ENCODE results near the gene SEPHS1. TPM values are rescaled to one million over a fixed set of nuclear protein-coding genes. Genes with fewer than 3 reads are reported as not detected.
"Not testable (repeated sequence)": the region's sequence is repeated elsewhere in the genome, so short reads cannot be mapped to it uniquely, and the experiment has no call there.

Gene SEPHS1
- total and polyA plus RNA-seq, 4 donors, result 53.3 to 101 (median 74.2) TPM

DNA sequence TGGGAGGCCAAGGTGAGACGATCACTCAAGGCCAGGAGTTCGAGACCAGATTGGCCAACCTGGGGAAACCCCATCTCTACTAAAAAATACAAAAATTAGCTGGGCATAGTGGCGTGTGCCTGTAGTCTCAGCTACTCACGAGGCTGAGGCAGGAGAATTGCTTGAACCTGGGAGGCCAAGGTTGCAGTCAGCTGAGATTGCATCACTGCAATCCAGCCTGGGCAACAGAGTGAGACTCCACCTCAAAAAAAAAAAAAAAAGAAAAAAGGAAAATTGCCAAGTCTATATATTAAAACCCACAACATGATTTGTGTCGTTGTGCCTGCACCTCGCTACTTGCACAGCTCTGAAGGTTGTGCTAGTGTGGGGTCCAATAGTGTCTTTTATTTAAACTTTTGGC, 65.7 kb downstream of the SEPHS1 start:
- H3K27me3 ChIP-seq (ENCODE audit: control insufficient read depth, insufficient read depth, low read length); H3K27ac ChIP-seq (ENCODE audit: low read depth, low read length); H3K4me3 ChIP-seq (ENCODE audit: low read depth, low read length); H3K9me3 ChIP-seq (ENCODE audit: control insufficient read depth, insufficient read depth, low read length); H3K4me1 ChIP-seq (ENCODE audit: control insufficient read depth, insufficient read depth, low read length); DNase-seq (ENCODE audit: low read depth in 4 of 6, low spot score in 6 of 6): not testable (repeated sequence)
- peaks cover 11% of the 10 kb centered on the region for H3K36me3 ChIP-seq (ENCODE audit: control insufficient read depth, insufficient read depth, low read length)
- 90% methylated on average over 2 of the region's 6 CpGs for WGBS (ENCODE audit: insufficient coverage)

- 55% methylated on average over 1 of the region's 4 CpGs for WGBS (ENCODE audit: insufficient coverage)
- H3K4me3 ChIP-seq (ENCODE audit: low read depth, low read length), result no peak overlapping the region
Measured at GRCh38 chr10:13276749-13277365, 71.2 kb downstream of the SEPHS1 start.

GRCh38 chr10:13276146-13276545, 71.9 kb downstream of the SEPHS1 start:
- 100% methylated on average over 1 of the region's 11 CpGs for WGBS (ENCODE audit: insufficient coverage)
- H3K36me3 ChIP-seq (ENCODE audit: control insufficient read depth, insufficient read depth, low read length); H3K27me3 ChIP-seq (ENCODE audit: control insufficient read depth, insufficient read depth, low read length); DNase-seq (ENCODE audit: low read depth in 4 of 6, low spot score in 6 of 6); H3K27ac ChIP-seq (ENCODE audit: low read depth, low read length); H3K9me3 ChIP-seq (ENCODE audit: control insufficient read depth, insufficient read depth, low read length); H3K4me3 ChIP-seq (ENCODE audit: low read depth, low read length): not testable (repeated sequence)
- peaks cover 16% of the 10 kb centered on the region for H3K4me1 ChIP-seq (ENCODE audit: control insufficient read depth, insufficient read depth, low read length)

More at GRCh38 chr10:13276749-13277365, 71.2 kb downstream of the SEPHS1 start:
- H3K4me1 ChIP-seq (ENCODE audit: control insufficient read depth, insufficient read depth, low read length), result peaks cover 10% of the 10 kb centered on the region
- H3K36me3 ChIP-seq (ENCODE audit: control insufficient read depth, insufficient read depth, low read length), result peaks cover 2% of the 10 kb centered on the region
- no peaks in the 10 kb centered on the region for H3K9me3 ChIP-seq (ENCODE audit: control insufficient read depth, insufficient read depth, low read length)
- no peaks in the 10 kb centered on the region for H3K27me3 ChIP-seq (ENCODE audit: control insufficient read depth, insufficient read depth, low read length)
- no peak overlapping the region for H3K27ac ChIP-seq (ENCODE audit: low read depth, low read length)
- peak in 3 of 6 donors; percentile 23 to 70 (median 52) for DNase-seq (ENCODE audit: low read depth in 4 of 6, low spot score in 6 of 6)

DNA sequence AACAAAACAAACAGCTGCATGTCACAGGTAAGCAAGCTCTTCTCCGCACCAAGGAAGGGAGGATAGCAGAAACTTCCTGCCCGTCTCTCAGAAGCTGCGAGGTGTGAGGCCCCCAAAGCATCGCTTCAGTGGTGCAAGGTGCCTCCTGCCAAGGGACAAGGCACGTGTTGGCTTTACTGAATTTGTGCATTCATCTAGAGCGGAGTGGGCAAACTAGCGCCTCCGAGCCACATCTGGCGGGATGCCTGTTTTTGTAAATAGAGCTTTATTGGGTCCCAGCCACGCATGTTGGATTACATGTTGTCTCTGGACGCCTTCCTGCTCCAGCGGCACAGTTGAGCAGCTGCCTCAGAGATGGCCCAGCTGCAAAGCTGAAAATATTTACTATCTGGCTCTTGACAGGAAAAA, 75.9 kb downstream of the SEPHS1 start:
- no peak overlapping the region for H3K4me3 ChIP-seq (ENCODE audit: low read depth, low read length)
- no peak overlapping the region for H3K27ac ChIP-seq (ENCODE audit: low read depth, low read length)
- WGBS (ENCODE audit: insufficient coverage), result 16% methylated on average over 12 of the region's 12 CpGs

DNA sequence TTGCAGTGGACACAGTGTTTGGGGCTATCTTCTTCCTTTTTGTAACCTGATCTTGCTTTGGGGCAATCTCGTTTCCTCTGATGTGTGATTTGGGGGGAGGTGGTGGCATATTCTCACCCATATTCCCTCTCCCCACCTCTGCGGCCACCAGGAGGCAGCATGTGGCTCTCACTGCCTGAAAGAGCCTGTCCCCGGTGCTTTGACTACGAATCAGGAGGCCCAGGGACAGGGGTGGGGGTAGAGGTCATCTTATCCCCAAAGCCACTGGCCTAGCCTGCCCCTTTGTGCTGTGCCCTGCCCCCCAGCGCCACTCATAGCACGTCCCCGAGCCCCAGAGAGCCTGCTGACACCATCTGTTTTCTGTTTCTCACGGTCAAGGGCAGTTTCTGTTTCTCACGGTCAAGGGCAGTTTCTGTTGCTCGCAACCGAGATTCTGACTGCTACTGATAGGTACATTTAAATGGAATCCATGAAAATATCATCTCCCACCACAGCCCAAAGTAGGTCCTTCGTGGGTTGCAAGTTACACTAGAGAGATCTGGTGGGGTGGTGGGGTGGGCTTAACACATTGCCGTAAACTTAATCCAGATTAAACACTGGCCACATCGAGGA, 76.4 kb downstream of the SEPHS1 start:
- H3K36me3 ChIP-seq (ENCODE audit: control insufficient read depth, insufficient read depth, low read length), result no peaks in the 10 kb centered on the region
- DNase-seq (ENCODE audit: low read depth in 4 of 6, low spot score in 6 of 6), result peak in 2 of 6 donors; percentile 7 to 10
- 18% methylated on average over 4 of the region's 14 CpGs for WGBS (ENCODE audit: insufficient coverage)
- H3K27ac ChIP-seq (ENCODE audit: low read depth, low read length), result no peak overlapping the region
- no peaks in the 10 kb centered on the region for H3K9me3 ChIP-seq (ENCODE audit: control insufficient read depth, insufficient read depth, low read length)
- H3K4me3 ChIP-seq (ENCODE audit: low read depth, low read length), result no peak overlapping the region
- H3K27me3 ChIP-seq (ENCODE audit: control insufficient read depth, insufficient read depth, low read length), result no peaks in the 10 kb centered on the region
- peaks cover 16% of the 10 kb centered on the region for H3K4me1 ChIP-seq (ENCODE audit: control insufficient read depth, insufficient read depth, low read length)

More for the DNA sequence above, 75.9 kb downstream of the SEPHS1 start:
- Histone ChIP-seq H3K36me3 (ENCODE audit: control insufficient read depth, insufficient read depth, low read length) (no peaks in the 10 kb centered on the region), H3K9me3 (ENCODE audit: control insufficient read depth, insufficient read depth, low read length) (no peaks in the 10 kb centered on the region), H3K4me1 (ENCODE audit: control insufficient read depth, insufficient read depth, low read length) (peaks cover 16% of the 10 kb centered on the region), H3K27me3 (ENCODE audit: control insufficient read depth, insufficient read depth, low read length) (no peaks in the 10 kb centered on the region)
- peak; percentile 57 to 93 (median 68) for DNase-seq (ENCODE audit: low read depth in 4 of 6, low spot score in 6 of 6)

DNA sequence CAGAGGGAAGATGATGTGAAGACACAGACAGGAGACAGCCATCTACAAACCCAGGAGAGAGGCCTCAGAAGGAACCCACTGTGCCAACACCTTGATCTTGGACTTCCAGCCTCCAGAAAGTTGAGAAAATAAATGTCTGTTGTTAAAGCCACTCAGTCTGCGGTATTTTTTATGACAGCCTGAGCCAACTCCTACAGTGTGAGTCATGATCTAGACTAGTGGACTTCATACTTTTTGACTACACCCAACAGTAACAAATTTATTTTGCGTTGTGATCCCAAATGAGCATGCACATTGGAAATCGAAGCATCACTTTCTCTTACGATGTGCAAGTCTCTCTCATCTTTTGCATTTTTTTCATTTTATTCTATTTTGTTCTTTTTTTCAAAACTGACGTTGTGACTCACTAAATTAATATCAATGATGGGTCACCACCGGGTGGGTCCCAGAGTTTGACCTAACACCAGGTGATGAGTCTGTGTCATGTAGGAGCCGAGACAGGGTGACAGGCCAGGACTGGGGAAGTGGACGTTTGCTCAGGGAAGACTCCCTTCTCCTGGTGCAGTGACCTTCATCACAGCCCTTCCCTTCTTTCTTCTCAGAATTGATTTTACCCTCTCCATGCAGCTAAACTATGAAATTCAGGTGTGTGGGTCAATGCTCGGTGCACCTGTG, 77.1 kb downstream of the SEPHS1 start:
- Histone ChIP-seq H3K27ac (ENCODE audit: low read depth, low read length) (no peak overlapping the region), H3K4me3 (ENCODE audit: low read depth, low read length) (no peak overlapping the region), H3K36me3 (ENCODE audit: control insufficient read depth, insufficient read depth, low read length) (no peaks in the 10 kb centered on the region), H3K9me3 (ENCODE audit: control insufficient read depth, insufficient read depth, low read length) (no peaks in the 10 kb centered on the region), H3K27me3 (ENCODE audit: control insufficient read depth, insufficient read depth, low read length) (no peaks in the 10 kb centered on the region), H3K4me1 (ENCODE audit: control insufficient read depth, insufficient read depth, low read length) (peaks cover 16% of the 10 kb centered on the region)
- no peak for DNase-seq (ENCODE audit: low read depth in 4 of 6, low spot score in 6 of 6)
- 98% methylated on average over 4 of the region's 9 CpGs for WGBS (ENCODE audit: insufficient coverage)

DNA sequence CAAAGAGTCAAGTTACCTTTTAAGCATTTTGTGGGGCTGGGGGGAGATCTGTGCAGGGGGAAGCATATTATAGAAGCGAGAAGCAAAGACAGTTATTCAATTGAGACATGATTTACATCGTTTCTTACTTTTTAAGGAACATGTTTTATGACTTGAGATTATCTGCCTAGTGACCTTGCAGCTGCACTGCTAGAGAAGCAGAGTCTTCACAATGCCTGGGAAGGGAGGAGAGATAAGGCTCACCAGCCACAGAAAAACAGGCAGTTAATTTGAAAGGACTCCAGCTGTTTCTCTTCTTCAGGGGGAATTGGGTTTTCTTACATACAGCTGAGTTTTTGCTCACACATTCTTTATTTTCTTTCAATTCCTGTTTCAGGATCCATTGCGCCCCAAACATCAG, 79.3 kb downstream of the SEPHS1 start:
- Histone ChIP-seq H3K4me1 (ENCODE audit: control insufficient read depth, insufficient read depth, low read length) (peaks cover 16% of the 10 kb centered on the region), H3K9me3 (ENCODE audit: control insufficient read depth, insufficient read depth, low read length) (no peaks in the 10 kb centered on the region), H3K27ac (ENCODE audit: low read depth, low read length) (no peak overlapping the region), H3K27me3 (ENCODE audit: control insufficient read depth, insufficient read depth, low read length) (no peaks in the 10 kb centered on the region), H3K4me3 (ENCODE audit: low read depth, low read length) (no peak overlapping the region), H3K36me3 (ENCODE audit: control insufficient read depth, insufficient read depth, low read length) (no peaks in the 10 kb centered on the region)
- 40% methylated on average over 1 of the region's 3 CpGs for WGBS (ENCODE audit: insufficient coverage)
- DNase-seq (ENCODE audit: low read depth in 4 of 6, low spot score in 6 of 6), result peak in 1 of 6 donors; percentile 56

DNA sequence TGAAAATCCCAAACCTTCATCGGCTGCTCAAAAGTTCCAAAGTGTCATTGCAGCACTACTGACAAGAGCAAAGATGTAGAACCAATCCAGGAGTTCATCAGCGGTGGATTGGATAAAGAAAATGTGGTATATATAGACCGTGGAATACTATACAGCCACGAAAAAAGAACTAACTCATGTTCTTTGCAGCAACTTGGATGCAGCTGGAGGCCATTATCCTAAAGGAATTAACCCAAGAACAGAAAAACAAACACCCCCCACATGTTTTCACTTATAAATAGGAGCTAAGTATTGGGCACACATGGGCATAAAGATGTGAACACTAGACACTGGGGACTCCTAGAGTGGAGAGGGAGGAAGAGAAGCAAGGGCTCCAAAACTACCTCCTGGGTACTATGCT, 79.8 kb downstream of the SEPHS1 start:
- no peak for DNase-seq (ENCODE audit: low read depth in 4 of 6, low spot score in 6 of 6)
- Histone ChIP-seq H3K4me3 (ENCODE audit: low read depth, low read length) (no peak overlapping the region), H3K36me3 (ENCODE audit: control insufficient read depth, insufficient read depth, low read length) (no peaks in the 10 kb centered on the region), H3K9me3 (ENCODE audit: control insufficient read depth, insufficient read depth, low read length) (no peaks in the 10 kb centered on the region), H3K4me1 (ENCODE audit: control insufficient read depth, insufficient read depth, low read length) (peaks cover 16% of the 10 kb centered on the region), H3K27me3 (ENCODE audit: control insufficient read depth, insufficient read depth, low read length) (no peaks in the 10 kb centered on the region), H3K27ac (ENCODE audit: low read depth, low read length) (no peak overlapping the region)
- no CpG with 5 or more reads among the region's 4 CpGs for WGBS (ENCODE audit: insufficient coverage)
